ENCODE results near the gene FAM241B. TPM values are rescaled to one million over a fixed set of nuclear protein-coding genes. Genes with fewer than 3 reads are reported as not detected.

The FAM241B gene, protein sequence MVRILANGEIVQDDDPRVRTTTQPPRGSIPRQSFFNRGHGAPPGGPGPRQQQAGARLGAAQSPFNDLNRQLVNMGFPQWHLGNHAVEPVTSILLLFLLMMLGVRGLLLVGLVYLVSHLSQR
- 24.4 to 28.9 TPM (median 26.9 TPM) in 3 replicates for total RNA-seq (2021)
- percentile 80 among the genes with signal in this experiment for Bru-seq, nascent RNA
- long read RNA-seq, experiment 1, transcript FAM241B-201 (4 exons, 1,065 nt) = major isoform, 35 of 54 reads
- long read RNA-seq, experiment 1, partial matches to known transcripts = 7 of 54 reads
- long read RNA-seq, experiment 1, other reads (novel, unspliced or antisense) = 10 of 54 reads
- long read RNA-seq, experiment 2, transcript FAM241B-201 (4 exons, 1,065 nt) = major isoform, 15 of 31 reads
- long read RNA-seq, experiment 2, partial matches to known transcripts = 9 of 31 reads
- long read RNA-seq, experiment 2, other reads (novel, unspliced or antisense) = 7 of 31 reads
- long read RNA-seq, experiment 3, transcript FAM241B-201 (4 exons, 1,065 nt) = major isoform, 72 of 107 reads
- long read RNA-seq, experiment 3, partial matches to known transcripts = 6 of 107 reads
- long read RNA-seq, experiment 3, other reads (novel, unspliced or antisense) = 26 of 107 reads

DNA sequence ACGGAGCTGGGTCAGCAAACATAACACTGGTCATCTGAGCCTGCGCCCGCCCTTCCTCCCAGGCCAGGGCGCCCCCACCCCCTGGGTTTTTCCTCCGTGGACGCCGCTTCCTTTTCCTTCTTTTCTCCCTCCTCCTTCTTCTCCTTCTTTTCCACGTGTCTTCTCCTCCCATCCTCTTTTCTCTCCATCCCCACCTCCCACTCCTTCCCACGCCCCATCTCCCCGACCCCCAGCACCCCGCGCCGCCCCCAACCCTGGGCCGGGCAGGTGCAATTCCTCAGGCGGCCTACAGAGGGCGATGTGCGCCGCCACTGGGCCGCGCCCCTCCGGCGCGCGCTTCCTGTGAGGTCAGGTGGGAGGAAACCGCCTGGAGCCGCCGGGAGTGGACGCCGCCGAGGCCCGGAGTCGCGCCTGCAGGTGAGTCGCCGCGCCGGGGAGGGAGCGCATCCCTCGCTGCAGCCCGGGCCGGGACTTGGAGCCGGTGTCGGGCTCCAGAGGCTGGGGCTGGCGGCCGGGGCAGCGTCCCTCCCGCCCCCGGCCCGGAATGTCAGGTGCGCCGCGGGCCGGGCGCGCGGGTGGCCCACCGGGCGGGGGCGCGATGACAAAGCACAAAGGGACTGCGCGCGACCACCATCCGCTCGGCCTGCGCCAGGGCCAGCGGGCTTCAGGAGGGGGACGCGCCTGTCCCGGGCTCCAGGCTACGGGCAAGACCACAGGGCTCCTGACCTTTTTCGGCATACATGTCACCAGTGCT, at the start of gene FAM241B:
Gene FAM241B (plus strand): TSS at position 351 of the 754 bp plus-strand sequence. CDS start 1,497 bp downstream, outside the sequence.
- H3K4me3 Mint-ChIP-seq = peak within 1 kb of the TSS; percentile 76
- CTCF ChIA-PET = interaction anchor here (0.7 to 3.5 kb wide), 28 partner anchors 7 to 222 kb away, joined by 3 to 21 read pairs (median 4); partner anchors contain the start of gene NEUROG3
- POLR2A ChIA-PET = no interaction called here
- TF ChIP-seq, protein P1, sequence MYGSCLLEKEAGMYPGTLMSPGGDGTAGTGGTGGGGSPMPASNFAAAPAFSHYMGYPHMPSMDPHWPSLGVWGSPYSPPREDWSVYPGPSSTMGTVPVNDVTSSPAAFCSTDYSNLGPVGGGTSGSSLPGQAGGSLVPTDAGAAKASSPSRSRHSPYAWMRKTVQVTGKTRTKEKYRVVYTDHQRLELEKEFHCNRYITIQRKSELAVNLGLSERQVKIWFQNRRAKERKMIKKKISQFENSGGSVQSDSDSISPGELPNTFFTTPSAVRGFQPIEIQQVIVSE (CRISPR knock-in tag; IDR thresholded peaks at IDR 0.05; ENCODE audit: borderline replicate concordance) = no peak
- no peak for TF ChIP-seq NFATC4 (CRISPR knock-in tag; IDR thresholded peaks at IDR 0.05)
- TF ChIP-seq AR (CRISPR knock-in tag; IDR thresholded peaks at IDR 0.05) = no peak
- TF ChIP-seq, protein P2, sequence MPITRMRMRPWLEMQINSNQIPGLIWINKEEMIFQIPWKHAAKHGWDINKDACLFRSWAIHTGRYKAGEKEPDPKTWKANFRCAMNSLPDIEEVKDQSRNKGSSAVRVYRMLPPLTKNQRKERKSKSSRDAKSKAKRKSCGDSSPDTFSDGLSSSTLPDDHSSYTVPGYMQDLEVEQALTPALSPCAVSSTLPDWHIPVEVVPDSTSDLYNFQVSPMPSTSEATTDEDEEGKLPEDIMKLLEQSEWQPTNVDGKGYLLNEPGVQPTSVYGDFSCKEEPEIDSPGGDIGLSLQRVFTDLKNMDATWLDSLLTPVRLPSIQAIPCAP (CRISPR knock-in tag; IDR thresholded peaks at IDR 0.05) = no peak
- no peak for TF ChIP-seq ZNF671 (CRISPR knock-in tag; IDR thresholded peaks at IDR 0.05)
- no peak for TF ChIP-seq SMAD3 (CRISPR knock-in tag; IDR thresholded peaks at IDR 0.05; ENCODE audit: borderline replicate concordance)
- TF ChIP-seq, protein P3, sequence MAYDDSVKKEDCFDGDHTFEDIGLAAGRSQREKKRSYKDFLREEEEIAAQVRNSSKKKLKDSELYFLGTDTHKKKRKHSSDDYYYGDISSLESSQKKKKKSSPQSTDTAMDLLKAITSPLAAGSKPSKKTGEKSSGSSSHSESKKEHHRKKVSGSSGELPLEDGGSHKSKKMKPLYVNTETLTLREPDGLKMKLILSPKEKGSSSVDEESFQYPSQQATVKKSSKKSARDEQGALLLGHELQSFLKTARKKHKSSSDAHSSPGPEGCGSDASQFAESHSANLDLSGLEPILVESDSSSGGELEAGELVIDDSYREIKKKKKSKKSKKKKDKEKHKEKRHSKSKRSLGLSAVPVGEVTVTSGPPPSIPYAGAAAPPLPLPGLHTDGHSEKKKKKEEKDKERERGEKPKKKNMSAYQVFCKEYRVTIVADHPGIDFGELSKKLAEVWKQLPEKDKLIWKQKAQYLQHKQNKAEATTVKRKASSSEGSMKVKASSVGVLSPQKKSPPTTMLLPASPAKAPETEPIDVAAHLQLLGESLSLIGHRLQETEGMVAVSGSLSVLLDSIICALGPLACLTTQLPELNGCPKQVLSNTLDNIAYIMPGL (CRISPR knock-in tag; IDR thresholded peaks at IDR 0.05) = peak; percentile 89
- TF ChIP-seq, protein P4, sequence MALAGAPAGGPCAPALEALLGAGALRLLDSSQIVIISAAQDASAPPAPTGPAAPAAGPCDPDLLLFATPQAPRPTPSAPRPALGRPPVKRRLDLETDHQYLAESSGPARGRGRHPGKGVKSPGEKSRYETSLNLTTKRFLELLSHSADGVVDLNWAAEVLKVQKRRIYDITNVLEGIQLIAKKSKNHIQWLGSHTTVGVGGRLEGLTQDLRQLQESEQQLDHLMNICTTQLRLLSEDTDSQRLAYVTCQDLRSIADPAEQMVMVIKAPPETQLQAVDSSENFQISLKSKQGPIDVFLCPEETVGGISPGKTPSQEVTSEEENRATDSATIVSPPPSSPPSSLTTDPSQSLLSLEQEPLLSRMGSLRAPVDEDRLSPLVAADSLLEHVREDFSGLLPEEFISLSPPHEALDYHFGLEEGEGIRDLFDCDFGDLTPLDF (CRISPR knock-in tag; IDR thresholded peaks at IDR 0.05) = no peak
- TF ChIP-seq ZNF232 (CRISPR knock-in tag; IDR thresholded peaks at IDR 0.05) = no peak
- peak; percentile 93; the same call in 1 of the 2 replicates for TF ChIP-seq KAT7 (CRISPR knock-in tag; IDR thresholded peaks at IDR 0.05; ENCODE audit: borderline replicate concordance)
- TF ChIP-seq CREM (CRISPR knock-in tag; IDR thresholded peaks at IDR 0.05) = no peak
- no peak for TF ChIP-seq JAZF1 (CRISPR knock-in tag; IDR thresholded peaks at IDR 0.05)
- no peak for TF ChIP-seq AFF4 (CRISPR knock-in tag; IDR thresholded peaks at IDR 0.05; ENCODE audit: borderline replicate concordance)
- TF ChIP-seq USF2 (CRISPR knock-in tag; IDR thresholded peaks at IDR 0.05) = peak; percentile 84
- no peak for TF ChIP-seq FOXJ3 (CRISPR knock-in tag; IDR thresholded peaks at IDR 0.05; ENCODE audit: borderline replicate concordance)
- peak; percentile 35; the same call in 1 of the 2 replicates for TF ChIP-seq TEAD1 (CRISPR knock-in tag; IDR thresholded peaks at IDR 0.05)
- TF ChIP-seq CTCF (IDR thresholded peaks at IDR 0.05) = peak; percentile 100
- TF ChIP-seq NR2C2 (CRISPR knock-in tag; IDR thresholded peaks at IDR 0.05) = no peak
- TF ChIP-seq, protein P5, sequence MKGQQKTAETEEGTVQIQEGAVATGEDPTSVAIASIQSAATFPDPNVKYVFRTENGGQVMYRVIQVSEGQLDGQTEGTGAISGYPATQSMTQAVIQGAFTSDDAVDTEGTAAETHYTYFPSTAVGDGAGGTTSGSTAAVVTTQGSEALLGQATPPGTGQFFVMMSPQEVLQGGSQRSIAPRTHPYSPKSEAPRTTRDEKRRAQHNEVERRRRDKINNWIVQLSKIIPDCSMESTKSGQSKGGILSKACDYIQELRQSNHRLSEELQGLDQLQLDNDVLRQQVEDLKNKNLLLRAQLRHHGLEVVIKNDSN (CRISPR knock-in tag; IDR thresholded peaks at IDR 0.05) = peak; percentile 77

More for the DNA sequence above, at the start of gene FAM241B:
- H3K27ac Mint-ChIP-seq = no peak within 1 kb of the TSS
- H3K9me3 Mint-ChIP-seq = peaks cover 3% of the 10 kb centered on the region
- H3K27me3 Mint-ChIP-seq (ENCODE audit: low read depth) = peaks cover 15% of the 10 kb centered on the region
- ATAC-seq = peak; percentile 83
- H3K36me3 Mint-ChIP-seq = peaks cover 17% of the 10 kb centered on the region
- H3K4me1 Mint-ChIP-seq = peaks cover 8% of the 10 kb centered on the region
- peak; percentile 88 for DNase-seq (ENCODE audit: low spot score)

Data from WTC11 (cell line).